NCI-H524 treated with DMSO at 0.1 percent for 48 hours (cell line): Measurements from ENCODE around the gene KRT1.
"Not testable (repeated sequence)": the region's sequence is repeated elsewhere in the genome, so short reads cannot be mapped to it uniquely, and the experiment has no call there.

ENCODE experiments used
- DNase-seq: peaks from one replicate; lab custom pipeline; 2025; lab: John Stamatoyannopoulos, UW

Gene KRT1

GRCh38 chr12:52682381-52682660, 2.1 kb upstream of the KRT1 start:
- no peak for DNase-seq

GRCh38 chr12:52681526-52682380, 1.5 kb upstream of the KRT1 start:
- no peak for DNase-seq

GRCh38 chr12:52679875-52680274, 332 bp downstream of the KRT1 start:
- no peak for DNase-seq

GRCh38 chr12:52677671-52678070, 2.5 kb downstream of the KRT1 start:
- DNase-seq: no peak

GRCh38 chr12:52677126-52677525, 3.1 kb downstream of the KRT1 start:
- no peak for DNase-seq

- DNase-seq: no peak
Observed at GRCh38 chr12:52676163-52676562, 4.0 kb downstream of the KRT1 start.

- no peak for DNase-seq
Observed at GRCh38 chr12:52675301-52675701, 4.9 kb downstream of the KRT1 start.

GRCh38 chr12:52674433-52674775, 5.8 kb downstream of the KRT1 start:
- DNase-seq: no peak

GRCh38 chr12:52673713-52674432, 6.3 kb downstream of the KRT1 start:
- no peak for DNase-seq

GRCh38 chr12:52673217-52673616, 7.0 kb downstream of the KRT1 start:
- no peak for DNase-seq

GRCh38 chr12:52672321-52672933, 7.8 kb downstream of the KRT1 start:
- DNase-seq: no peak

- DNase-seq: no peak
Observed at GRCh38 chr12:52670961-52671360, 9.2 kb downstream of the KRT1 start.

- DNase-seq: no peak
Observed at GRCh38 chr12:52670506-52670905, 9.7 kb downstream of the KRT1 start.

GRCh38 chr12:52669941-52670340, 10.3 kb downstream of the KRT1 start:
- DNase-seq: not testable (repeated sequence)

- no peak for DNase-seq
Observed at GRCh38 chr12:52669426-52669825, 10.8 kb downstream of the KRT1 start.

- DNase-seq: no peak
Observed at GRCh38 chr12:52667931-52668330, 12.3 kb downstream of the KRT1 start.

GRCh38 chr12:52667509-52667908, 12.7 kb downstream of the KRT1 start:
- no peak for DNase-seq

GRCh38 chr12:52666471-52666870, 13.7 kb downstream of the KRT1 start:
- no peak for DNase-seq

- no peak for DNase-seq
Observed at GRCh38 chr12:52663420-52663819, 16.8 kb downstream of the KRT1 start.

GRCh38 chr12:52662918-52663229, 17.3 kb downstream of the KRT1 start:
- no peak for DNase-seq

GRCh38 chr12:52662093-52662917, 17.9 kb downstream of the KRT1 start:
- no peak for DNase-seq

- no peak for DNase-seq
Observed at GRCh38 chr12:52661668-52662067, 18.5 kb downstream of the KRT1 start.
